Astrocyte (in vitro differentiated cells and primary cell): ENCODE measurements around the gene PRRC1. TPM values are rescaled to one million over a fixed set of nuclear protein-coding genes. Genes with fewer than 3 reads are reported as not detected.

Experiments used
- DNase-seq: peaks from one replicate; pipeline ENCODE4 v3.0.0-alpha.2; 2010; ENCODE audit warnings: low read depth
- FAIRE-seq: peaks from 2 replicates; lab custom pipeline; 2011; peaks lifted over from hg19 to GRCh38; lab: Jason Lieb, UNC
- H2AFZ ChIP-seq: 2 replicates; pipeline ENCODE4 v1.6.0; 2012; ENCODE audit warnings: low read depth, low read length, inconsistent platforms
- H3K27ac ChIP-seq: 2 replicates; pipeline ENCODE4 v1.5.1; 2011; ENCODE audit warnings: low read depth, low read length, inconsistent platforms
- H3K27me3 ChIP-seq: 2 replicates; pipeline ENCODE4 v1.6.0; 2011; ENCODE audit warnings: low read length, inconsistent platforms; ENCODE audit not compliant: insufficient read depth
- H3K36me3 ChIP-seq: 2 replicates; pipeline ENCODE4 v1.5.1; 2011; ENCODE audit warnings: low read length, inconsistent platforms; ENCODE audit not compliant: insufficient read depth
- H3K4me1 ChIP-seq: 2 replicates; pipeline ENCODE4 v1.5.1; 2011; ENCODE audit warnings: low read length, inconsistent platforms; ENCODE audit not compliant: insufficient read depth
- H3K4me2 ChIP-seq: 2 replicates; pipeline ENCODE4 v1.6.0; 2012; ENCODE audit warnings: low read length, inconsistent platforms
- H3K4me3 ChIP-seq: 2 replicates; pipeline ENCODE4 v1.5.1; 2011; ENCODE audit warnings: low read depth, mild to moderate bottlenecking, low read length, inconsistent platforms; ENCODE audit not compliant: insufficient read depth
- H3K79me2 ChIP-seq: 2 replicates; pipeline ENCODE4 v1.6.0; 2012; ENCODE audit warnings: mild to moderate bottlenecking, low read length, inconsistent platforms; ENCODE audit not compliant: insufficient read depth
- H3K9ac ChIP-seq: 2 replicates; pipeline ENCODE4 v1.6.0; 2012; ENCODE audit warnings: mild to moderate bottlenecking, low read length, inconsistent platforms
- H3K9me3 ChIP-seq: 2 replicates; pipeline ENCODE4 v1.5.1; 2012; ENCODE audit warnings: low read depth, mild to moderate bottlenecking, low read length, inconsistent platforms; ENCODE audit not compliant: insufficient read depth
- H4K20me1 ChIP-seq: 2 replicates; pipeline ENCODE4 v1.6.0; 2012; ENCODE audit warnings: low read length, inconsistent platforms; ENCODE audit not compliant: insufficient read depth
- H3K27ac Mint-ChIP-seq: one replicate; pipeline ENCODE4 v1.8.0; 2021; ENCODE audit warnings: mild to moderate bottlenecking, mixed read lengths; ENCODE audit not compliant: unreplicated experiment
- H3K27me3 Mint-ChIP-seq: one replicate; pipeline ENCODE4 v1.8.0; 2021; ENCODE audit warnings: low read depth, mixed read lengths; ENCODE audit not compliant: unreplicated experiment
- H3K36me3 Mint-ChIP-seq: one replicate; pipeline ENCODE4 v1.8.0; 2021; ENCODE audit warnings: low read depth, mixed read lengths; ENCODE audit not compliant: unreplicated experiment
- H3K4me1 Mint-ChIP-seq: one replicate; pipeline ENCODE4 v1.8.0; 2021; ENCODE audit warnings: low read depth, mixed read lengths; ENCODE audit not compliant: unreplicated experiment
- H3K4me3 Mint-ChIP-seq: one replicate; pipeline ENCODE4 v1.8.0; 2021; ENCODE audit warnings: mild to moderate bottlenecking, moderate library complexity, mixed read lengths; ENCODE audit not compliant: unreplicated experiment
- H3K9me3 Mint-ChIP-seq: one replicate; pipeline ENCODE4 v1.8.0; 2021; ENCODE audit warnings: mild to moderate bottlenecking, mixed read lengths; ENCODE audit not compliant: unreplicated experiment
- EZH2 ChIP-seq: IDR thresholded peaks from 2 replicates; pipeline ENCODE4 v1.6.1; 2012; ENCODE audit warnings: mild to moderate bottlenecking, low read length, inconsistent platforms; ENCODE audit not compliant: insufficient read depth
- total RNA-seq: library from RNA; stranded (reverse); gene quantifications from 2 replicates; pipeline ENCODE4 v1.2.1, GENCODE V29; 2021
- TF ChIP-seq, protein P1 (sequence below): IDR thresholded peaks from 2 replicates; pipeline ENCODE4 v1.5.1; 2011; ENCODE audit warnings: low read depth, mild to moderate bottlenecking, inconsistent platforms, low read length, moderate library complexity; ENCODE audit not compliant: insufficient read depth

Gene PRRC1
- total RNA-seq, 1 donor from 2014 or later: 131 TPM

DNA sequence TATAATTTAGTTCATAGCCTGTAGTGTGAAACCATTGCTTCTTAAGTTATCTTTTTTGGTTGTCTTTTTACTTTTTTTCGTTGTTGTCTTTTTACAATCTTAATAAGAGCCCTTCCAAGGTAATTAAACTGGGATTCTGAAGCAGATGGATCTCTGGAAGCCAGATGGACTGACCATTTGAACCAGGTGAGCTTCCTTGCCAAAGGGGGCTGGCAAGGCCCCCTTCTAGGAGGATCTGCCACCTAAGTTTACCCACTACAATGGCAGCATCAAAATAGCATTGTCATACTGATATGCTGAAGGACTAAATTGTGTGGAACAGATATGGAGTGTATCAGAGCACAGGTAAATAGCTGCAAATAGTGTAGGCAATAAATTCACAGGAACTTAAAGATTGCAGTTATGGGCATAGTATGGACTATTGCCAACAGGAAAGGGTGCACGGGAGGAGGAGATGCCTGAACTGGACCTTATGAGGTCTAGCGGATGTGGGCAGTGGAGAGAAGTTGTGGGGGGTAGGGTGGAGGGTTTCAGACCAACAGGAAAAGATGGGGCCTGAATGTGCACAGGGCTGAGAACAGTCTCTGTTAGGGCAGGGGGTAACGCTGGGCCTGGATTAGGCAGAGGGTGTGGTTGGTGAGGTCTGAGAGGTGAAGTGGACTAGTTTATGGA is 69.9 kb downstream of the PRRC1 start:
- no peaks in the 10 kb centered on the region for H3K36me3 ChIP-seq
- H3K4me2 ChIP-seq: no peak overlapping the region
- TF ChIP-seq, protein P1, sequence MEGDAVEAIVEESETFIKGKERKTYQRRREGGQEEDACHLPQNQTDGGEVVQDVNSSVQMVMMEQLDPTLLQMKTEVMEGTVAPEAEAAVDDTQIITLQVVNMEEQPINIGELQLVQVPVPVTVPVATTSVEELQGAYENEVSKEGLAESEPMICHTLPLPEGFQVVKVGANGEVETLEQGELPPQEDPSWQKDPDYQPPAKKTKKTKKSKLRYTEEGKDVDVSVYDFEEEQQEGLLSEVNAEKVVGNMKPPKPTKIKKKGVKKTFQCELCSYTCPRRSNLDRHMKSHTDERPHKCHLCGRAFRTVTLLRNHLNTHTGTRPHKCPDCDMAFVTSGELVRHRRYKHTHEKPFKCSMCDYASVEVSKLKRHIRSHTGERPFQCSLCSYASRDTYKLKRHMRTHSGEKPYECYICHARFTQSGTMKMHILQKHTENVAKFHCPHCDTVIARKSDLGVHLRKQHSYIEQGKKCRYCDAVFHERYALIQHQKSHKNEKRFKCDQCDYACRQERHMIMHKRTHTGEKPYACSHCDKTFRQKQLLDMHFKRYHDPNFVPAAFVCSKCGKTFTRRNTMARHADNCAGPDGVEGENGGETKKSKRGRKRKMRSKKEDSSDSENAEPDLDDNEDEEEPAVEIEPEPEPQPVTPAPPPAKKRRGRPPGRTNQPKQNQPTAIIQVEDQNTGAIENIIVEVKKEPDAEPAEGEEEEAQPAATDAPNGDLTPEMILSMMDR: no peak
- no peak for TF ChIP-seq EZH2
- H3K9me3 ChIP-seq: no peaks in the 10 kb centered on the region
- Mint-ChIP-seq H3K9me3 (peaks cover 4% of the 10 kb centered on the region), H3K27ac (no peak overlapping the region), H3K4me1 (peaks cover 18% of the 10 kb centered on the region), H3K4me3 (no peak overlapping the region), H3K36me3 (no peaks in the 10 kb centered on the region), H3K27me3 (no peaks in the 10 kb centered on the region)
- H4K20me1 ChIP-seq: no peaks in the 10 kb centered on the region
- no peaks in the 10 kb centered on the region for H3K79me2 ChIP-seq
- no peak overlapping the region for H2AFZ ChIP-seq
- no peak overlapping the region for H3K4me3 ChIP-seq
- DNase-seq (no peak), FAIRE-seq (no peak)
- H3K27ac ChIP-seq: no peak overlapping the region
- peaks cover 3% of the 10 kb centered on the region for H3K27me3 ChIP-seq
- H3K9ac ChIP-seq: no peak overlapping the region
- no peaks in the 10 kb centered on the region for H3K4me1 ChIP-seq

DNA sequence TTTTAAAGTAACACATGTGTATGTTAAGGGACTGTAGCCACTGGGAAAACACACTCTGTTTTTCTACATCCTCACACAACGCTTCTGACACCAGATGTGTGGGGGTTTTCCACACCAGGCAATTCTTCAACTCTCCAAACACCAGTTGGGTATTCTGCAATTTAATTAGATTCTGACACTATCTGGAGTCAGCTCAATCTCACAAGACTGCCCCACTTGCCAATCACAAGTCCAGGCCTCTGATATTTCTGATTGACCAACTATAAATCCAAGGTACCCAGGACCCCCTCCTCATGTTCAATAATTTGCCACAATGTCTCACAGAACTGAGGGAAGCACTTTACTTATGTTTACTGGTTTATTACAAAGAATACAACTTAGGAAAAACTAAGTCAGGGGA is 70.9 kb downstream of the PRRC1 start:
- H3K4me3 Mint-ChIP-seq: no peak overlapping the region
- H3K4me3 ChIP-seq: no peak overlapping the region
- no peaks in the 10 kb centered on the region for H3K4me1 ChIP-seq
- no peak overlapping the region for H3K27ac Mint-ChIP-seq
- no peaks in the 10 kb centered on the region for H4K20me1 ChIP-seq
- DNase-seq (no peak), FAIRE-seq (no peak)
- peaks cover 3% of the 10 kb centered on the region for H3K27me3 ChIP-seq
- no peak overlapping the region for H3K9ac ChIP-seq
- no peaks in the 10 kb centered on the region for H3K36me3 ChIP-seq
- no peaks in the 10 kb centered on the region for H3K27me3 Mint-ChIP-seq
- no peaks in the 10 kb centered on the region for H3K36me3 Mint-ChIP-seq
- H3K9me3 Mint-ChIP-seq: peaks cover 4% of the 10 kb centered on the region
- H3K79me2 ChIP-seq: no peaks in the 10 kb centered on the region
- H2AFZ ChIP-seq: no peak overlapping the region
- peaks cover 18% of the 10 kb centered on the region for H3K4me1 Mint-ChIP-seq
- no peaks in the 10 kb centered on the region for H3K9me3 ChIP-seq
- no peak overlapping the region for H3K27ac ChIP-seq
- TF ChIP-seq, protein P1: no peak
- TF ChIP-seq EZH2: no peak
- H3K4me2 ChIP-seq: no peak overlapping the region

DNA sequence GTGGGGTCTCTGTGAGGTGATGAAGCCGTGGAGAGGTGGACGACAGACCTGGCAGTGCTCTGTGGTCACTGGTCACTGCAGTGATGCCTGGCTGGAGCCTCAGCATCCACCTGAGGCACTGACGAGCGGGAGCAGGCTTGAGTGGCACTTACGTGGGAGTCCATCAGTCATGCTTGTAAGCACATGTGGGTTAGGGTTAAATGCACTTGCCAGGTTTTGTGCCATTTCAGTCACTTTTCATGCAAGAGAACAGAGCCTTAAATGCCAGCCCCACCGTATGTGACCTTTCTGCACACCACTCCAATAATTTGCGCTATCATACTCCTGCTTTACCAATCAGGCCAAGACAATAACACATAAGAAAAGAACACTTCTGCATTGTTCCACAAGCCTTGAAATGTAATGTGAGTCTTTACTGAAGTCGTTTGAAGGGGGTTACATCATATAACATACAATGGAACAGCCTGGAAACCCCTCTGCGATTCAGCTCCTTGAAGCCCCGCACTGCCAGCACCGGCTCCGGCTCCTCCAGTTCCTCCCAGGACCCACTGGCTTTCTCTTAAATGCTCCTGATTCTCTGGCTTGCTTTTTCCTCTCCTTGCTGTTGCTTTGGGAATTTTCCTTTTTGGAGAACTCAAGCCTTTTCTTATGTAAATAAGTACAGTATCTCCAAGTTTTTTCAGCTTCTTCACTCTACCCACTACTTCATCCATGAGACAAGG is 72.0 kb downstream of the PRRC1 start:
- no peak overlapping the region for H3K27ac Mint-ChIP-seq
- Histone ChIP-seq H3K9me3 (no peaks in the 10 kb centered on the region), H3K36me3 (no peaks in the 10 kb centered on the region), H4K20me1 (no peaks in the 10 kb centered on the region), H3K27me3 (peaks cover 3% of the 10 kb centered on the region), H3K4me1 (no peaks in the 10 kb centered on the region), H2AFZ (no peak overlapping the region), H3K4me2 (no peak overlapping the region), H3K79me2 (no peaks in the 10 kb centered on the region), H3K9ac (no peak overlapping the region), H3K4me3 (no peak overlapping the region), H3K27ac (no peak overlapping the region)
- peaks cover 18% of the 10 kb centered on the region for H3K4me1 Mint-ChIP-seq
- FAIRE-seq (no peak), DNase-seq (no peak)
- H3K27me3 Mint-ChIP-seq: no peaks in the 10 kb centered on the region
- H3K4me3 Mint-ChIP-seq: no peak overlapping the region
- no peaks in the 10 kb centered on the region for H3K36me3 Mint-ChIP-seq
- no peak for TF ChIP-seq EZH2
- TF ChIP-seq, protein P1: no peak
- H3K9me3 Mint-ChIP-seq: no peaks in the 10 kb centered on the region
